Fibroblast of lung (primary cell): ENCODE data around the gene IFNG-AS1. TPM values are rescaled to one million over a fixed set of nuclear protein-coding genes. Genes with fewer than 3 reads are reported as not detected.

Source experiments
- DNase-seq, 2 donors: peaks; one replicate each; pipeline versions ENCODE4 v3.0.0 to v3.0.0-alpha.2; 2010; ENCODE audit warnings: low read depth in 2 of 2
- H2AFZ ChIP-seq: 2 replicates; pipeline ENCODE4 v1.5.1; 2012; ENCODE audit warnings: low read length, control low read depth, inconsistent platforms
- H3K27ac ChIP-seq: 2 replicates; pipeline ENCODE4 v1.5.1; 2011; ENCODE audit warnings: low read length, control low read depth; ENCODE audit not compliant: insufficient read depth
- H3K27me3 ChIP-seq: 2 replicates; pipeline ENCODE4 v1.5.1; 2011; ENCODE audit warnings: mild to moderate bottlenecking, low read length; ENCODE audit not compliant: control insufficient read depth, insufficient read depth
- H3K36me3 ChIP-seq: 2 replicates; pipeline ENCODE4 v1.5.1; 2011; ENCODE audit warnings: low read length; ENCODE audit not compliant: control insufficient read depth, insufficient read depth
- H3K4me1 ChIP-seq: 2 replicates; pipeline ENCODE4 v1.5.1; 2011; ENCODE audit warnings: low read length; ENCODE audit not compliant: control insufficient read depth, insufficient read depth; ENCODE audit errors: extremely low read depth
- H3K4me2 ChIP-seq: 2 replicates; pipeline ENCODE4 v1.5.1; 2011; ENCODE audit warnings: low read length, control low read depth; ENCODE audit not compliant: insufficient read depth; ENCODE audit errors: extremely low read depth
- H3K4me3 ChIP-seq, 4 experiments: fragments of 200-600 bp in 1 of 4; sonication (generic) in 1 of 4; replicated peaks in 1 of 4; 2 replicates each; pipeline ENCODE4 v1.5.1; 2011 to 2016; ENCODE audit warnings: low read length in 4 of 4, low read depth in 3 of 4, mild to moderate bottlenecking in 3 of 4, control low read depth in 2 of 4, inconsistent platforms in 1 of 4, mixed read lengths in 1 of 4; ENCODE audit not compliant: insufficient read depth in 1 of 4; ENCODE audit errors: control extremely low read depth in 1 of 4
- H3K79me2 ChIP-seq: 2 replicates; pipeline ENCODE4 v1.5.1; 2012; ENCODE audit warnings: mild to moderate bottlenecking, low read length, inconsistent platforms; ENCODE audit not compliant: control insufficient read depth, insufficient read depth
- H3K9ac ChIP-seq: 2 replicates; pipeline ENCODE4 v1.5.1; 2011; ENCODE audit warnings: mild to moderate bottlenecking, low read length, control low read depth; ENCODE audit not compliant: insufficient read depth
- H3K9me3 ChIP-seq: 2 replicates; pipeline ENCODE4 v1.5.1; 2012; ENCODE audit warnings: low read depth, low read length; ENCODE audit not compliant: control insufficient read depth, insufficient read depth
- H4K20me1 ChIP-seq: 2 replicates; pipeline ENCODE4 v1.5.1; 2011; ENCODE audit warnings: low read length; ENCODE audit not compliant: control insufficient read depth, insufficient read depth; ENCODE audit errors: extremely low read depth
- EZH2 ChIP-seq: IDR thresholded peaks from 2 replicates; pipeline ENCODE4 v1.5.1; 2012; ENCODE audit warnings: low read length, control low read depth, mild to moderate bottlenecking; ENCODE audit errors: missing control alignments
- polyA plus RNA-seq, 2 donors: library from polyadenylated mRNA; depleted of rRNA in 1 of 2; stranded (reverse) in 1 of 2; unstranded in 1 of 2; fragments of >200 nt; gene quantifications; 2 replicates each; pipeline ENCODE4 v1.2.1, GENCODE V29; 2011 to 2012; ENCODE audit warnings: missing spikeins in 1 of 2
- total RNA-seq: library from RNA; depleted of rRNA; stranded (reverse); fragments of >200 nt; gene quantifications from 2 replicates; pipeline ENCODE4 v1.2.1, GENCODE V29; 2014
- TF ChIP-seq, protein P1 (sequence below), 2 donors: IDR thresholded peaks in 1 of 2; conservative IDR thresholded peaks in 1 of 2; 1 replicate in 1 of 2; 2 replicates in 1 of 2; pipeline ENCODE4 v1.5.1; 2011 to 2012; ENCODE audit warnings: low read length in 2 of 2, control low read depth in 1 of 2, inconsistent platforms in 1 of 2, low read depth in 1 of 2, mild to moderate bottlenecking in 1 of 2

The IFNG-AS1 gene
- total and polyA plus RNA-seq, 2 donors (not counting 1 experiment from before 2014, with no cell fraction given), result not detected

GRCh38 chr12:68048648-68049297 is 59.5 kb downstream of the IFNG-AS1 start:
- Histone ChIP-seq H3K36me3 (no peaks in the 10 kb centered on the region), H3K4me3 (no peak overlapping the region), H4K20me1 (no peaks in the 10 kb centered on the region), H3K27me3 (no peaks in the 10 kb centered on the region), H3K79me2 (no peaks in the 10 kb centered on the region), H3K4me1 (no peaks in the 10 kb centered on the region), H3K9me3 (no peaks in the 10 kb centered on the region), H3K9ac (no peak overlapping the region), H2AFZ (no peak overlapping the region), H3K27ac (no peak overlapping the region), H3K4me2 (no peak overlapping the region)
- TF ChIP-seq EZH2, result no peak
- TF ChIP-seq, protein P1, sequence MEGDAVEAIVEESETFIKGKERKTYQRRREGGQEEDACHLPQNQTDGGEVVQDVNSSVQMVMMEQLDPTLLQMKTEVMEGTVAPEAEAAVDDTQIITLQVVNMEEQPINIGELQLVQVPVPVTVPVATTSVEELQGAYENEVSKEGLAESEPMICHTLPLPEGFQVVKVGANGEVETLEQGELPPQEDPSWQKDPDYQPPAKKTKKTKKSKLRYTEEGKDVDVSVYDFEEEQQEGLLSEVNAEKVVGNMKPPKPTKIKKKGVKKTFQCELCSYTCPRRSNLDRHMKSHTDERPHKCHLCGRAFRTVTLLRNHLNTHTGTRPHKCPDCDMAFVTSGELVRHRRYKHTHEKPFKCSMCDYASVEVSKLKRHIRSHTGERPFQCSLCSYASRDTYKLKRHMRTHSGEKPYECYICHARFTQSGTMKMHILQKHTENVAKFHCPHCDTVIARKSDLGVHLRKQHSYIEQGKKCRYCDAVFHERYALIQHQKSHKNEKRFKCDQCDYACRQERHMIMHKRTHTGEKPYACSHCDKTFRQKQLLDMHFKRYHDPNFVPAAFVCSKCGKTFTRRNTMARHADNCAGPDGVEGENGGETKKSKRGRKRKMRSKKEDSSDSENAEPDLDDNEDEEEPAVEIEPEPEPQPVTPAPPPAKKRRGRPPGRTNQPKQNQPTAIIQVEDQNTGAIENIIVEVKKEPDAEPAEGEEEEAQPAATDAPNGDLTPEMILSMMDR (conservative IDR thresholded peaks at IDR 0.05 in 1 of 2, IDR thresholded peaks at IDR 0.05 in 1 of 2; ENCODE audit: low read depth in 1 of 2, low read length in 2 of 2), result no peak
- no peak for DNase-seq

DNA sequence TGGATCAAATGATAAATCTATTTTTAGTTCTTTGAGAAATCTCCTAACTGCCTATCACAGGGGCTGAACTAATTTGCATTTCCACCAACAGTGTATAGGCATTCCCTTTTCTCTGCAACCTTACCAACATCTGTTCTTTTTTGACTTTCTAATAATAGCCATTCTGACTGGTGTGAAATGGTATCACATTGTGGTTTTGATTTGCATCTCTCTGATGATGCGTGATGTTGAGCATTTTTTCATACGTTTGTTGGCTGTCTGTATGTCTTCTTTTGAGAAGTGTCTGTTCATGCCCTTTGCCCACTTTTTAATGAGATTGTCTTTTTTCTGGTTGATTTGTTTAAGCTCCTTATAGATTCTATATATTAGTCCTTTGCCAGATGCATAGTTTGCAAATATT is 67.1 kb downstream of the IFNG-AS1 start:
- Histone ChIP-seq H4K20me1 (no peaks in the 10 kb centered on the region), H3K79me2 (no peaks in the 10 kb centered on the region), H2AFZ (no peak overlapping the region), H3K9me3 (no peaks in the 10 kb centered on the region), H3K27me3 (no peaks in the 10 kb centered on the region), H3K27ac (no peak overlapping the region), H3K36me3 (no peaks in the 10 kb centered on the region), H3K4me1 (no peaks in the 10 kb centered on the region), H3K4me2 (no peak overlapping the region), H3K9ac (no peak overlapping the region), H3K4me3 (no peak overlapping the region)
- TF ChIP-seq EZH2, result no peak
- TF ChIP-seq, protein P1 (conservative IDR thresholded peaks at IDR 0.05 in 1 of 2, IDR thresholded peaks at IDR 0.05 in 1 of 2; ENCODE audit: low read depth in 1 of 2, low read length in 2 of 2), result no peak
- no peak for DNase-seq

- H3K9ac ChIP-seq, result no peak overlapping the region
- no peaks in the 10 kb centered on the region for H4K20me1 ChIP-seq
- H3K27me3 ChIP-seq, result no peaks in the 10 kb centered on the region
- H3K9me3 ChIP-seq, result no peaks in the 10 kb centered on the region
- H3K27ac ChIP-seq, result no peak overlapping the region
- H3K4me2 ChIP-seq, result no peak overlapping the region
- H3K79me2 ChIP-seq, result no peaks in the 10 kb centered on the region
- TF ChIP-seq EZH2, result no peak
- TF ChIP-seq, protein P1 (conservative IDR thresholded peaks at IDR 0.05 in 1 of 2, IDR thresholded peaks at IDR 0.05 in 1 of 2; ENCODE audit: low read depth in 1 of 2, low read length in 2 of 2), result no peak
- no peaks in the 10 kb centered on the region for H3K36me3 ChIP-seq
- H2AFZ ChIP-seq, result no peak overlapping the region
- DNase-seq, result no peak
- no peaks in the 10 kb centered on the region for H3K4me1 ChIP-seq
- no peak overlapping the region for H3K4me3 ChIP-seq
These were observed 74.8 kb downstream of the IFNG-AS1 start for GRCh38 chr12:68063900-68064590.
